AG10803 (cell line): ENCODE results near the gene GALNS.

Experiments used
- DNase-seq: peaks from one replicate; pipeline ENCODE4 v3.0.0; 2010; ENCODE audit warnings: low read depth
- H3K4me3 ChIP-seq: 2 replicates; pipeline ENCODE4 v1.5.1; 2011; ENCODE audit warnings: mild to moderate bottlenecking, low read length, control low read depth
- TF ChIP-seq, protein P1 (sequence below): conservative IDR thresholded peaks from 2 replicates; pipeline ENCODE4 v1.5.1; 2011; ENCODE audit warnings: mild to moderate bottlenecking, low read length, control low read depth, inconsistent platforms

Gene GALNS

DNA sequence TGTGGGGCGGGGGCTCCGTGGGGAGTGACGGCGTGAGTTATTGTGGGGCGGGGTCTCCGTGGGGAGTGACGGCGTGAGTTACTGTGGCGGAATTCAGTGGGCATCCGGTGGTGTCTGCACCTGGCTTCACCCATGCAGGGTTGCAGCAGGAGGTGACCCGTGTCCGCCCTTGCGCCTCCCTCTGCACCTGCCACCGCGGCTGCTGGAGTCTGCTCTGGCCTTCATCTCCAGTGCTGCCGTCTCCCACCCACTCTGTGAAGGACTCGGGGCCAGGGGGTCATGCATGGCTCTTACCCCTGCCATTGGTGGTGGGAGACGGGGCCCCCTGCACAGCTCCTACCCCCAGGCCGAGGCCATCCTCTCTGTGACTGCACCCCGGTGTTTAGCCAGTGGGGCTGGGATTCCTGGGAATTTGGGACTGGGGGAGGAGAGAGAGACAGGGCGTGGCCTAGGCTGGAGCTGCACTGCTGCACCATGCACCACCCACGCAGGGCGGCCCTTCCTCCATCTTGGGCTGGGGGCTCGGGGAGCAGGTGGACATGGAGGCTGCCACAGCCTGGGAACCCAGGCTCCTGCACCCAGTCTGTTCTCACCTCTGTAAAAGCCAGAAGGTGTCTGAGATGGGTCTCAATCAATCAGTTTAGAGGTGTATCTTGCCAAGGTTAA lies 11.0 kb upstream of the GALNS start:
- DNase-seq: no peak
- no peak overlapping the region for H3K4me3 ChIP-seq
- TF ChIP-seq, protein P1, sequence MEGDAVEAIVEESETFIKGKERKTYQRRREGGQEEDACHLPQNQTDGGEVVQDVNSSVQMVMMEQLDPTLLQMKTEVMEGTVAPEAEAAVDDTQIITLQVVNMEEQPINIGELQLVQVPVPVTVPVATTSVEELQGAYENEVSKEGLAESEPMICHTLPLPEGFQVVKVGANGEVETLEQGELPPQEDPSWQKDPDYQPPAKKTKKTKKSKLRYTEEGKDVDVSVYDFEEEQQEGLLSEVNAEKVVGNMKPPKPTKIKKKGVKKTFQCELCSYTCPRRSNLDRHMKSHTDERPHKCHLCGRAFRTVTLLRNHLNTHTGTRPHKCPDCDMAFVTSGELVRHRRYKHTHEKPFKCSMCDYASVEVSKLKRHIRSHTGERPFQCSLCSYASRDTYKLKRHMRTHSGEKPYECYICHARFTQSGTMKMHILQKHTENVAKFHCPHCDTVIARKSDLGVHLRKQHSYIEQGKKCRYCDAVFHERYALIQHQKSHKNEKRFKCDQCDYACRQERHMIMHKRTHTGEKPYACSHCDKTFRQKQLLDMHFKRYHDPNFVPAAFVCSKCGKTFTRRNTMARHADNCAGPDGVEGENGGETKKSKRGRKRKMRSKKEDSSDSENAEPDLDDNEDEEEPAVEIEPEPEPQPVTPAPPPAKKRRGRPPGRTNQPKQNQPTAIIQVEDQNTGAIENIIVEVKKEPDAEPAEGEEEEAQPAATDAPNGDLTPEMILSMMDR: no peak

DNA sequence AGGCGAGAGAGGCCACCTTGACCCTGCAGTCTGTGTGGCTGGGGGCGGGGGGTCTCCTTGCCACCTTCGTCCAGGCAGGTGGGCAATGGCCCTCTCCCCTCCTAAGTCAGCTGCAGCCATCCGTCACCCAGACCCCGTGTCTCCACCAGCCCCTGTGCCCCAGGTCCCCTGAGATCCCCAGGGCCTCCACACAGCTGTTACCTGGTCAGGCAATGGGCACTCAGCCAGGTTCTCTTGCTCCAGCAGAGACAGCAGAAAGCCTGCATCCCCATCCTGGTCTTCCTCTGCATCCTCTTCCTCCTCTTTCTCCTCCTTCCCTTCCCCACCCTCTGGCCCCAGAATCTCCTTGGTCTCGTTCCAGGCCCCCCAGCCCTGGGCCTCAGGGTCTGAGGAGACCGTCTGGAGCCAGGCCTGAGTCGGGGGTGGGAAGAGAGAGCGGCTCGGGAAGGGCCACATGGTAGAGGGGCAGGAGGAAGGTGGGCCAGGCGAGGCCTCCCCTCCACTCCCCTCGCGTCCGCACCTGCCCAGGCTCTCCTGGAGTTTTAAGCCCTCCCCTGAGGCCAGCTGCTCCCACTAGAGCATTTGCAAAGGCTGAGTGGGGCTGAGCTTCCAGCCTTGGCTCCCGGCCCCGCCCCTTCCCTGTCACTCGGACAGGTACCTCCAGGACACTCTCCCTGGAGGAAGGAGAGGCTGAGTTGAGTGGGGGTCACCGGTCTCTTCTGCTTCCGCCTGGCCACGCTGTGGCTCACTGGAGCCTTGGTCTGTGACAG lies 9.6 kb upstream of the GALNS start, which contains the start of gene PABPN1L:
PABPN1L (minus strand) TSS at position 510 of the 770 bp plus-strand sequence; CDS start at position 456, 54 bp downstream.
- TF ChIP-seq, protein P1: no peak
- no peak for DNase-seq
- H3K4me3 ChIP-seq: no peak within 1 kb of the TSS

DNA sequence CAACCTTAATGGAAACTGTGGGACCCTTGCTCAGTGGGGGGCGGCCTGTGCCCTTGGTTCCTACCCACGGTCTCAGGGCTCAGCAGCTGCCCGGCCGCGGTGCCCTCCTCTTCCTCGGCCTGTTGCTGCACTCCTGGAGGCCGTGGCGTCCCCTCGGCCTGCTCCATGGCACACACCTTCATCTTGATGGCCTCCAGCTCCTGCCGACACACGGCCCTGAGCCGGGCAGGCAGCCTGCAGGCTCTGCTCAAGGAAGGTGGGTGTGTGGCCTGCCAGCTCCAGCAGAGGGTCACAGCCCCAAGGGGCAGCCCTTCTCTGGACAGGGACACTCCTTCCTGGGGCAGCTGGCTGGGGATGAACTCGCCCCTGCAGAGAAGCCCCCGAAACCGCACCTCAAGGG lies 9.0 kb upstream of the GALNS start:
- H3K4me3 ChIP-seq: no peak overlapping the region
- no peak for DNase-seq
- TF ChIP-seq, protein P1: no peak

DNA sequence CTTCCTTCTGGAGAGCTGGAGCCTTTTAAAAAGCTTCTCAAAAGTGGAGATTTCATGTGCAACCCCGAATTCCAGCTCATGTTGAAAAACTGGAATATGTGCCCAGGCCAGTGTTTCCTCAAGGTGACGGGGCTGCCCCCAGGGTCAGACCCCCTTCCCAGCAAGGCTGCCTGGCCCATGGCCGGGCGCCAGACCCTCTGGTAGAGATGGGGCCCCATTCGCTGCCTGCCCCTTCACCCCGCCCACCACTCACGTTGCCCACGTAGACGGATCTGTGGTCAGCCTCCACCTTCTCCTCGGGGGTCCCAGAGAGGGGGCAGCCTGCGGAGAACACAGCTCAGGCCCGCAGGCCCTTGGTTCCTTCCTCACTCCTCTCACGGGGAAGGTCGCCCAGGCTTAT lies 8.6 kb upstream of the GALNS start:
- no peak for DNase-seq
- TF ChIP-seq, protein P1: no peak
- H3K4me3 ChIP-seq: no peak overlapping the region

DNA sequence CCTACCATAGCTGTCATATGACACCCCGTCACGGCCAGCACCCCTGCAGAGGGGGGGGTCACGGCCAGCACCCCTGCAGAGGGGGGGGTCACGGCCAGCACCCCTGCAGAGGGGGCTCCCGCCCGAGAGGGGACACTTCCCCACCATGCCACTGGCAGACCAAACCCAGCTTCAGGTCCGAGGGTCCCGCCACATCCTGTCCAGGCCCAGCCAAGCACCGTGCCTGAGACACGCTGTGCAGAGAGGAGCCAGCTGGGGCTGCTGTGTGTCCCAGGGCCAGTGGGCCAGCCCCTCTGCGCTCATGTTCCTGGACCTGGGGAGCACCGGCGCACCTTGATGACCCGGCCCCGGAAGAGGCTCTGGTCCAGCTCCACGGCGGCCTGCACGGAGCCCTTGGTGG lies 7.8 kb upstream of the GALNS start:
- DNase-seq: no peak
- no peak overlapping the region for H3K4me3 ChIP-seq
- TF ChIP-seq, protein P1: no peak

DNA sequence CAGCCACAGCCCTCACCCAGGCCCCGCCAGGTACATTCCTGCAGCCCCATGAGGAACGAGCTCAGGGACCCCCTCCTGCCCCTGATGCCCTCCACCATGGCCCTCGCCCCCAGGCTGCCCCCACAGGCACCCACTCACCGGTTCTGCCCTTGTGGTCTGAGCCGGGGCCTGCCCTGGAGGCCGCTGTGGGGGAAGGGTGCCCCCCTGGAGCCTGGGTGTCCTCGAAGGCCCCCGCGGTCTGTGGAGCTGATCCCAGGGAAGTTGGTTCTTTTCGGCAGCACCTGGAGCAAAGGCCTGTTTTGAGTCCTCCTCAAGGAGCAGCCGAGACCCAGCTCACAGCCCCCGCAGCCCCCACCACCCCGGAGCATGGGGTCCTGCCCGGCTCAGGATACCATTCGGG lies 7.4 kb upstream of the GALNS start:
- TF ChIP-seq, protein P1: no peak
- no peak overlapping the region for H3K4me3 ChIP-seq
- no peak for DNase-seq

DNA sequence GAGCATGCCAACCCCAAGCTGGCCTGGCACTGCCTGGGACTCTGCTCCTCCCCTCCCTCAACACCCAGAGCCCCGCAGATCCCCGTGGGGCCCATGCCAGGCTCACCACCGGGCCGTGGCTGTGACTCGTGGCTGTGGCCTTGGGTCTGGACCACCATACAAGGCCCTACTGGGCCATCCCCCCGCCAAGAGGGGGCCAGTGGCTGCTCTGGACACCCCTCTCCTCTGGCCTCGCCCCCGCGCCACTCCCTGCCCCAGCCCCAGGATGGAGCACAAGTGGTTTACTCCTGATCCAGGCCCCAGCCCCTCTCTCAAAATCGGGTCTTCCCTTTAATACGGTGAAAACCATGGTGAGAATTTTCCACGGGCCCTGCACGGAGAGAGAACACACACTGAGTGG lies 6.7 kb upstream of the GALNS start:
- TF ChIP-seq, protein P1: no peak
- no peak overlapping the region for H3K4me3 ChIP-seq
- DNase-seq: no peak
